Brain microvascular endothelial cell (primary cell): ENCODE data around the gene CDH13.

Source experiments
- DNase-seq: peaks from one replicate; pipeline ENCODE4 v3.0.0-alpha.2; 2020
- H3K27ac ChIP-seq: fragments of 250-450 bp; sonication (Bioruptor Pico); 2 replicates; pipeline ENCODE4 v1.5.1; 2020; ENCODE audit warnings: mild to moderate bottlenecking, moderate library complexity
- H3K27me3 ChIP-seq: fragments of 250-450 bp; sonication (Bioruptor Pico); replicated peaks from 2 replicates; pipeline ENCODE4 v1.5.1; 2020; ENCODE audit warnings: mild to moderate bottlenecking
- H3K36me3 ChIP-seq: fragments of 250-450 bp; sonication (Bioruptor Pico); replicated peaks from 2 replicates; pipeline ENCODE4 v1.5.1; 2020; ENCODE audit warnings: mild to moderate bottlenecking
- H3K4me3 ChIP-seq: 2 replicates; pipeline ENCODE4 v1.5.1; 2011; ENCODE audit warnings: low read depth, mild to moderate bottlenecking, control low read depth, low read length, moderate library complexity
- in situ Hi-C: cut with HindIII; loops from 2 replicates; pipeline ENCODE4 v1.10.0; 2017; ENCODE audit warnings: low sequenced_read_pairs, low pct_ligation_motif_present
- TF ChIP-seq, protein P1 (sequence below): IDR thresholded peaks from 2 replicates; pipeline ENCODE4 v1.5.1; 2011; ENCODE audit warnings: low read depth, mild to moderate bottlenecking, moderate library complexity, low read length, control low read depth, inconsistent platforms; ENCODE audit errors: missing control alignments

Gene CDH13

GRCh38 chr16:83306961-83307593 is 680.3 kb downstream of the CDH13 start:
- TF ChIP-seq, protein P1, sequence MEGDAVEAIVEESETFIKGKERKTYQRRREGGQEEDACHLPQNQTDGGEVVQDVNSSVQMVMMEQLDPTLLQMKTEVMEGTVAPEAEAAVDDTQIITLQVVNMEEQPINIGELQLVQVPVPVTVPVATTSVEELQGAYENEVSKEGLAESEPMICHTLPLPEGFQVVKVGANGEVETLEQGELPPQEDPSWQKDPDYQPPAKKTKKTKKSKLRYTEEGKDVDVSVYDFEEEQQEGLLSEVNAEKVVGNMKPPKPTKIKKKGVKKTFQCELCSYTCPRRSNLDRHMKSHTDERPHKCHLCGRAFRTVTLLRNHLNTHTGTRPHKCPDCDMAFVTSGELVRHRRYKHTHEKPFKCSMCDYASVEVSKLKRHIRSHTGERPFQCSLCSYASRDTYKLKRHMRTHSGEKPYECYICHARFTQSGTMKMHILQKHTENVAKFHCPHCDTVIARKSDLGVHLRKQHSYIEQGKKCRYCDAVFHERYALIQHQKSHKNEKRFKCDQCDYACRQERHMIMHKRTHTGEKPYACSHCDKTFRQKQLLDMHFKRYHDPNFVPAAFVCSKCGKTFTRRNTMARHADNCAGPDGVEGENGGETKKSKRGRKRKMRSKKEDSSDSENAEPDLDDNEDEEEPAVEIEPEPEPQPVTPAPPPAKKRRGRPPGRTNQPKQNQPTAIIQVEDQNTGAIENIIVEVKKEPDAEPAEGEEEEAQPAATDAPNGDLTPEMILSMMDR = no peak
- DNase-seq = no peak
- Histone ChIP-seq H3K27ac (no peak overlapping the region), H3K4me3 (no peak overlapping the region), H3K27me3 (no peaks in the 10 kb centered on the region), H3K36me3 (no peaks in the 10 kb centered on the region)
- in situ Hi-C loops = no loop called here

GRCh38 chr16:83307594-83307992 is 680.8 kb downstream of the CDH13 start:
- DNase-seq = no peak
- Histone ChIP-seq H3K27ac (no peak overlapping the region), H3K4me3 (no peak overlapping the region), H3K27me3 (no peaks in the 10 kb centered on the region), H3K36me3 (no peaks in the 10 kb centered on the region)
- TF ChIP-seq, protein P1 = no peak
- in situ Hi-C loops = no loop called here

DNA sequence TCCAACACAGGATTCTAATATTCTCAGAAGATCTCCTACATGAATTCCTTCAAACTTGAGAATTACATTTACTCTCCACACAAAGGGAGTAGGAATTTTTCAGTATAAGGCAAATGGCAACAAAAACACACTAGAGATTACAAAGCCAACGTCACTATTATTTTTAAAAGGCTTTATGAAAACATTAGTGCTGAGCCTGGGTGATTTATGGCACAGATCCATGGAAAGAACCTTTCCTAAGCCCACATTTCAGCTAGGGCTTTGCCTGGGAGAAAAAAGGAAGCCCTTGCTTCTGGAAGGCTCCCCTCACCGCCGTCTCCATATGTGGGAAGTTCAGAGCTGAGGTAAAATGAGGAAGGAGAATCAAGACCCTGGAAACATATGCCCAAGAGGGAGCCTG is 681.6 kb downstream of the CDH13 start:
- peak; percentile 65 for DNase-seq
- no peak overlapping the region for H3K4me3 ChIP-seq
- no peaks in the 10 kb centered on the region for H3K36me3 ChIP-seq
- peak overlapping the region; percentile 58 for H3K27ac ChIP-seq
- in situ Hi-C loops = no loop called here
- H3K27me3 ChIP-seq = no peaks in the 10 kb centered on the region
- TF ChIP-seq, protein P1 = no peak

DNA sequence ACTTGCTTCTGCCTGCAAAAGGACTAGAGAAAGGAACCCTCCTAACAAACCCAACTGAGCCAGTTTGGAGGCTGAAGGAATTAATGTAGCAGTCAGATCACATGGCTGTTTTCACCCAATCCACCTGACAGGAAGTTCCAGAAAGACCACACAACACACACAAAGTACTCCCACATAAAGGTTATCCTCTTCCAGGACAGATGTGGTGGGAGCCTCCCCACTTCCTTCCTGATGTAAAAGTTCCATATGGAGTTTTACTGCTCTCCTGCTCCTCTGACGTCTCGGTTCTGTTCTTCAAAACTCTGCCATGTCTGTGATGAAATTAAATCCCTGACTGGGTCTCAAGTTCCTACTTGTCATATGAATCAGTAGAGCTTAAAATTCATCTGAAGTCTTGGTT is 684.0 kb downstream of the CDH13 start:
- TF ChIP-seq, protein P1 = no peak
- Histone ChIP-seq H3K36me3 (no peaks in the 10 kb centered on the region), H3K27me3 (no peaks in the 10 kb centered on the region), H3K4me3 (no peak overlapping the region), H3K27ac (no peak overlapping the region)
- DNase-seq = no peak
- in situ Hi-C loops = no loop called here

DNA sequence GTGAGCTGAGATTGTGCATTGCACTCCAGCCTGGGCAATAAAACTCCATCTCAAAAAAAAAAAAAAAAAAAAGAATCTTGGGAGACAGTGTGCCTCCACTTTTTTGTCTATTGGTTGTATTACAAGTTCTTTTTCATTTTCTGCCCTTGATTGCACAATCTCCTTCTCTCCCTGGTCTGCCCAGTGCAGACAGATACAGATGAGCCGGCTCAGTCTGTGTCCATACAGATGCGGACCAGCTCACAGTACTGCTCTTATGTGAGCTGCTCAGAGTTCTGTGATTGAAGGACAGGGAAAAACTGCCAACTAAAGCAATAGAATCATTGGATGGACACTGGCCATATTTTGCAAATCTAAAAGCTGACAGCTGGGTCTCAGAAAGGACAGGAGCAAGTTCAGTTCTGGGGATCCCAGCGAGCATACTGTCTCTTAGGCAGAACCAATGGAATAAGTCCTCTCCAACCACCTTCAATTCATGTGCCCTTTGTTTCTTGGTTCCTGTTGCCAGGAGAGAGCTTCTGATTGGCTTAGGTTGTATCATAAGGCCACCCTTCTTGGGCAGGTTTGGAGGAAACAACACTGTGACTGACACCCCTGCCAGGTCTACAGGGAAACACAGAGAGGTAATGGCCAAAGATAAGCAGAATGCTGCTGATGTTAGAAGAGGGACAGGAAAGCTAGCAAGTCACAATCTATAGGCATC is 685.4 kb downstream of the CDH13 start:
- in situ Hi-C loops = no loop called here
- no peak for DNase-seq

More for the DNA sequence above, 685.4 kb downstream of the CDH13 start:
- no peaks in the 10 kb centered on the region for H3K27me3 ChIP-seq
- TF ChIP-seq, protein P1 = no peak
- no peaks in the 10 kb centered on the region for H3K36me3 ChIP-seq
- H3K27ac ChIP-seq = no peak overlapping the region
- no peak overlapping the region for H3K4me3 ChIP-seq
